H1 (cell line): ENCODE results near the gene OTOP1. TPM values are rescaled to one million over a fixed set of nuclear protein-coding genes. Genes with fewer than 3 reads are reported as not detected.

Experiments used
- CTCF ChIA-PET: fragments of 300-600 bp; sonication (Branson Sonifier 250); formaldehyde crosslinking; loops from one replicate; lab custom pipeline; 2021; ENCODE audit not compliant: partially characterized antibody; lab: Charles Lee
- POLR2A ChIA-PET: fragments of 300-600 bp; sonication (Branson Sonifier 250); formaldehyde crosslinking; loops from one replicate; lab custom pipeline; 2021; ENCODE audit warnings: inconsistent platforms; ENCODE audit not compliant: partially characterized antibody; lab: Charles Lee
- DNase-seq, 2 experiments: peaks; one replicate each; pipeline versions ENCODE4 v3.0.0 to v3.0.0-alpha.2; 2010 to 2022; ENCODE audit warnings: low spot score in 2 of 2, low read depth in 1 of 2, mixed read lengths in 1 of 2
- FAIRE-seq: peaks from 2 replicates; lab custom pipeline; 2011; peaks lifted over from hg19 to GRCh38; lab: Jason Lieb, UNC
- H2AFZ ChIP-seq: 2 replicates; pipeline ENCODE4 v1.8.1; 2012; ENCODE audit warnings: low read length, inconsistent platforms
- H2AK5ac ChIP-seq: 2 replicates; pipeline ENCODE4 v1.6.1; 2013; ENCODE audit warnings: low read depth, low read length
- H2BK120ac ChIP-seq: replicated peaks from 2 replicates; pipeline ENCODE3; 2013; ENCODE audit warnings: low read depth, low read length, inconsistent platforms
- H2BK12ac ChIP-seq: 2 replicates; pipeline ENCODE4 v1.6.1; 2013; ENCODE audit warnings: low read depth, low read length
- H2BK15ac ChIP-seq: 2 replicates; pipeline ENCODE4 v1.6.1; 2013; ENCODE audit warnings: low read length
- H2BK20ac ChIP-seq: 2 replicates; pipeline ENCODE4 v1.6.1; 2013; ENCODE audit warnings: low read length
- H2BK5ac ChIP-seq: 2 replicates; pipeline ENCODE4 v1.6.1; 2013; ENCODE audit warnings: low read depth, low read length
- H3K14ac ChIP-seq: 2 replicates; pipeline ENCODE4 v1.6.1; 2013; ENCODE audit warnings: inconsistent platforms; ENCODE audit not compliant: insufficient read length
- H3K18ac ChIP-seq: 2 replicates; pipeline ENCODE4 v1.6.1; 2013; ENCODE audit warnings: low read length; ENCODE audit errors: extremely low read depth
- H3K23ac ChIP-seq: 2 replicates; pipeline ENCODE4 v1.6.1; 2013; ENCODE audit warnings: inconsistent platforms; ENCODE audit not compliant: insufficient read length
- H3K23me2 ChIP-seq: 2 replicates; pipeline ENCODE4 v1.6.1; 2013; ENCODE audit warnings: low read depth, low read length
- H3K27ac ChIP-seq: 2 replicates; pipeline ENCODE4 v1.6.1; 2011; ENCODE audit warnings: low read depth, low read length, inconsistent platforms
- H3K27me3 ChIP-seq, 4 experiments: replicated peaks in 1 of 4; 1 replicate in 1 of 4; 2 replicates in 3 of 4; pipeline versions ENCODE4 v1.6.1 to v1.8.1; 2011 to 2013; ENCODE audit warnings: low read length in 3 of 4, mild to moderate bottlenecking in 3 of 4, inconsistent platforms in 2 of 4, mixed read lengths in 2 of 4, moderate library complexity in 1 of 4; ENCODE audit not compliant: control insufficient read depth in 3 of 4, insufficient read depth in 3 of 4; ENCODE audit errors: extremely low read depth in 1 of 4
- H3K36me3 ChIP-seq, 4 experiments: 2 replicates each; pipeline versions ENCODE4 v1.6.1 to v1.8.1; 2011 to 2013; ENCODE audit warnings: mild to moderate bottlenecking in 4 of 4, low read length in 3 of 4, moderate library complexity in 2 of 4, control low read depth in 1 of 4, inconsistent platforms in 1 of 4; ENCODE audit not compliant: insufficient read depth in 4 of 4, control insufficient read depth in 2 of 4
- H3K4ac ChIP-seq: replicated peaks from 2 replicates; pipeline ENCODE3; 2013; ENCODE audit warnings: low read length, low read depth, mixed read lengths, inconsistent platforms; ENCODE audit not compliant: insufficient read length
- H3K4me1 ChIP-seq, 4 experiments: replicated peaks in 1 of 4; 1 replicate in 1 of 4; 2 replicates in 3 of 4; pipeline versions ENCODE4 v1.6.1 to v1.8.1; 2011 to 2013; ENCODE audit warnings: low read length in 3 of 4, inconsistent platforms in 2 of 4, mixed read lengths in 1 of 4; ENCODE audit not compliant: insufficient read depth in 4 of 4, control insufficient read depth in 3 of 4
- H3K4me2 ChIP-seq, 2 experiments: 2 replicates each; pipeline versions ENCODE4 v1.6.1 to v1.8.1; 2011 to 2013; ENCODE audit warnings: low read depth in 2 of 2, low read length in 2 of 2, control low read depth in 1 of 2, inconsistent platforms in 1 of 2, mild to moderate bottlenecking in 1 of 2; ENCODE audit not compliant: insufficient read depth in 1 of 2
- H3K4me3 ChIP-seq, 4 experiments: fragments of 200-600, 300-600 bp in 1 of 4; sonication (generic), shearing (Covaris generic), sonication (Bioruptor Twin) in 1 of 4; 2 replicates each; pipeline versions ENCODE4 v1.5.1 to v1.8.1; 2011 to 2016; ENCODE audit warnings: low read length in 4 of 4, low read depth in 3 of 4, control low read depth in 2 of 4, inconsistent platforms in 2 of 4, mild to moderate bottlenecking in 2 of 4, mixed read lengths in 1 of 4, moderate library complexity in 1 of 4; ENCODE audit not compliant: insufficient read depth in 2 of 4; ENCODE audit errors: extremely low read depth in 1 of 4
- H3K56ac ChIP-seq: replicated peaks from 2 replicates; pipeline ENCODE3; 2013; ENCODE audit warnings: low read depth, mild to moderate bottlenecking, mixed read lengths, low read length, inconsistent platforms; ENCODE audit not compliant: insufficient read length
- H3K79me1 ChIP-seq: 2 replicates; pipeline ENCODE4 v1.6.1; 2013; ENCODE audit warnings: low read depth, low read length, control low read depth
- H3K79me2 ChIP-seq, 2 experiments: 2 replicates each; pipeline versions ENCODE4 v1.6.1 to v1.8.1; 2012 to 2013; ENCODE audit warnings: low read length in 2 of 2, mild to moderate bottlenecking in 2 of 2, inconsistent platforms in 1 of 2; ENCODE audit not compliant: insufficient read depth in 2 of 2, control insufficient read depth in 1 of 2
- H3K9ac ChIP-seq, 4 experiments: replicated peaks in 1 of 4; 1 replicate in 1 of 4; 2 replicates in 3 of 4; pipeline versions ENCODE4 v1.6.1 to v1.8.1; 2011 to 2013; ENCODE audit warnings: low read depth in 3 of 4, low read length in 3 of 4, control low read depth in 2 of 4, mild to moderate bottlenecking in 2 of 4, moderate library complexity in 2 of 4, inconsistent platforms in 1 of 4; ENCODE audit errors: extremely low read depth in 1 of 4
- H3K9me3 ChIP-seq, 2 experiments: 2 replicates each; pipeline versions ENCODE4 v1.6.1 to v1.8.1; 2012 to 2013; ENCODE audit warnings: mild to moderate bottlenecking in 2 of 2, moderate library complexity in 2 of 2, control low read depth in 1 of 2, inconsistent platforms in 1 of 2, low read depth in 1 of 2, low read length in 1 of 2, mixed read lengths in 1 of 2; ENCODE audit not compliant: insufficient read depth in 2 of 2
- H4K20me1 ChIP-seq, 2 experiments: replicated peaks in 1 of 2; 2 replicates each; pipeline versions ENCODE3 to v1.8.1; 2011 to 2013; ENCODE audit warnings: inconsistent platforms in 2 of 2, low read length in 2 of 2, mild to moderate bottlenecking in 1 of 2; ENCODE audit not compliant: insufficient read depth in 2 of 2, control insufficient read depth in 1 of 2
- H4K5ac ChIP-seq: 2 replicates; pipeline ENCODE4 v1.6.1; 2013; ENCODE audit warnings: low read length, low read depth, mixed read lengths, inconsistent platforms; ENCODE audit not compliant: insufficient read length
- H4K8ac ChIP-seq: 2 replicates; pipeline ENCODE4 v1.8.0; 2013; ENCODE audit warnings: mild to moderate bottlenecking, moderate library complexity, low read length, inconsistent platforms; ENCODE audit not compliant: insufficient read depth; ENCODE audit errors: extremely low read depth
- H4K91ac ChIP-seq: replicated peaks from 2 replicates; pipeline ENCODE3; 2013; ENCODE audit warnings: low read length, mixed read lengths, inconsistent platforms; ENCODE audit not compliant: insufficient read length
- BACH1 ChIP-seq: IDR thresholded peaks from 2 replicates; pipeline ENCODE4 v1.6.1; 2012; ENCODE audit warnings: low read length, improper control_type of control experiment
- RBBP5 ChIP-seq: IDR thresholded peaks from 2 replicates; pipeline ENCODE4 v1.7.1; 2012; ENCODE audit warnings: low read depth, mild to moderate bottlenecking, inconsistent platforms, low read length, moderate library complexity, borderline replicate concordance
- WGBS, 2 experiments: shearing (Covaris generic) in 1 of 2; methylation state at CpG; one replicate each; pipeline versions ENCODE4 v1.1.6 to v1.1.7; 2013 to 2015; ENCODE audit warnings: low lambda C conversion rate in 2 of 2, mixed read lengths in 2 of 2, inconsistent platforms in 1 of 2, low coverage in 1 of 2, missing lambda C conversion rate in 1 of 2; ENCODE audit not compliant: insufficient replicate concordance in 2 of 2, insufficient coverage in 1 of 2, insufficient read length in 1 of 2; ENCODE audit errors: extremely low coverage in 1 of 2, missing lambda C conversion rate in 1 of 2; 5-methylcytosine and 5-hydroxymethylcytosine counted together
- polyA plus RNA-seq, 7 experiments: library from polyadenylated mRNA; depleted of rRNA in 3 of 7; stranded (reverse) in 5 of 7; unstranded in 2 of 7; fragments of >200 nt in 5 of 7; fragments of 200-250 nt in 2 of 7; gene quantifications; 1 replicate in 5 of 7; 2 replicates in 1 of 7; 4 replicates in 1 of 7; pipeline versions ENCODE4 v1.2.1 to v1.2.3, GENCODE V29; 2011 to 2013; ENCODE audit warnings: missing spikeins in 2 of 7, mixed read lengths in 2 of 7
- total RNA-seq: library from RNA; stranded (reverse); fragmentation: NEBNext Ultra II Directional; extraction: Animal tissue kit (Norgen Biotek cat#: 25700); gene quantifications from 2 replicates; pipeline ENCODE4 v1.2.1, GENCODE V29; 2021

The OTOP1 gene
- total and polyA plus RNA-seq, 2 of the 8 experiments (the other 6 are each of a cell fraction or from before 2014, with no cell fraction given), result not detected

GRCh38 chr4:4245172-4245571, 18.4 kb upstream of the OTOP1 start:
- H4K91ac ChIP-seq, result no peak overlapping the region
- no peak for TF ChIP-seq BACH1
- no peak for TF ChIP-seq RBBP5
- TF ChIP-seq, all 59 proteins: peak for 0
- no peak overlapping the region for H3K9ac ChIP-seq
- no peak overlapping the region for H2AFZ ChIP-seq
- H3K9me3 ChIP-seq, result no peaks in the 10 kb centered on the region
- no peak for FAIRE-seq
- no peak overlapping the region for H3K18ac ChIP-seq
- H3K4me3 ChIP-seq, result no peak overlapping the region
- no peak overlapping the region for H3K4me2 ChIP-seq
- no peaks in the 10 kb centered on the region for H3K27me3 ChIP-seq
- no peak overlapping the region for H3K27ac ChIP-seq
- H2BK120ac ChIP-seq, result no peak overlapping the region
- CTCF ChIA-PET, result no interaction called here
- peaks cover 0 to 3% of the 10 kb centered on the region in 2 experiments for H4K20me1 ChIP-seq
- no peak overlapping the region for H2BK5ac ChIP-seq
- no peak overlapping the region for H3K23ac ChIP-seq
- no peak overlapping the region for H4K8ac ChIP-seq
- 81% methylated on average over 1 of the region's 1 CpG; no CpG with 5 or more reads in 1 of the 2 experiments for WGBS, 2 experiments
- H3K56ac ChIP-seq, result no peak overlapping the region
- H3K4ac ChIP-seq, result no peak overlapping the region
- H4K5ac ChIP-seq, result no peak overlapping the region
- H3K4me1 ChIP-seq, result peaks cover 0 to 6% (median 3%) of the 10 kb centered on the region in 4 experiments; a peak in 5 of 7 replicates
- no peak overlapping the region for H2AK5ac ChIP-seq
- DNase-seq, result no peak
- H3K36me3 ChIP-seq, result peaks cover 0 to 25% (median 13%) of the 10 kb centered on the region in 4 experiments; a peak in 6 of 8 replicates
- H3K14ac ChIP-seq, result no peak overlapping the region
- POLR2A ChIA-PET, result no interaction called here
- peaks cover 3% of the 10 kb centered on the region; the same call in 1 of the 2 replicates for H3K79me1 ChIP-seq
- H2BK12ac ChIP-seq, result no peak overlapping the region
- peaks cover 0 to 8% of the 10 kb centered on the region in 2 experiments; a peak in 2 of 4 replicates for H3K79me2 ChIP-seq
- peaks cover 8% of the 10 kb centered on the region for H3K23me2 ChIP-seq
- H2BK15ac ChIP-seq, result no peak overlapping the region
- no peak overlapping the region for H2BK20ac ChIP-seq
